Spinal cord (tissue), 10 donors: ENCODE data around the gene ZNF445. TPM values are rescaled to one million over a fixed set of nuclear protein-coding genes. Genes with fewer than 3 reads are reported as not detected.

ENCODE experiments used
- DNase-seq, 6 donors: peaks; one replicate each; pipeline versions ENCODE4 v3.0.0 to v3.0.0-alpha.2; 2013 to 2015; ENCODE audit warnings: low spot score in 6 of 6, low read depth in 4 of 6
- H3K27ac ChIP-seq: one replicate; pipeline ENCODE4 v1.5.1; 2013; ENCODE audit warnings: low read depth, low read length, control low read depth
- H3K27me3 ChIP-seq: one replicate; pipeline ENCODE4 v1.6.1; 2013; ENCODE audit warnings: low read length; ENCODE audit not compliant: control insufficient read depth, insufficient read depth
- H3K36me3 ChIP-seq: one replicate; pipeline ENCODE4 v1.6.1; 2013; ENCODE audit warnings: low read length; ENCODE audit not compliant: control insufficient read depth, insufficient read depth
- H3K4me1 ChIP-seq: one replicate; pipeline ENCODE4 v1.6.1; 2013; ENCODE audit warnings: low read length; ENCODE audit not compliant: control insufficient read depth, insufficient read depth
- H3K4me3 ChIP-seq: one replicate; pipeline ENCODE4 v1.5.1; 2013; ENCODE audit warnings: low read depth, low read length, control low read depth
- H3K9me3 ChIP-seq: one replicate; pipeline ENCODE4 v1.6.1; 2013; ENCODE audit warnings: low read length; ENCODE audit not compliant: control insufficient read depth, insufficient read depth
- WGBS: methylation state at CpG from one replicate; pipeline ENCODE4 v1.1.5; 2013; ENCODE audit warnings: missing lambda C conversion rate; ENCODE audit not compliant: insufficient coverage; 5-methylcytosine and 5-hydroxymethylcytosine counted together
- long read RNA-seq, 4 donors: transcript quantifications; one replicate each; lab custom pipeline, GENCODE V29; 2026
- polyA plus RNA-seq, 2 donors: library from polyadenylated mRNA; unstranded; fragments of 120-200 nt; gene quantifications; one replicate each; pipeline ENCODE4 v1.2.1, GENCODE V29; 2013; ENCODE audit not compliant: insufficient read length in 2 of 2
- total RNA-seq, 2 donors: library from RNA; depleted of rRNA in 1 of 2; stranded (reverse); fragments of 120-200 nt in 1 of 2; fragments of >200 nt in 1 of 2; gene quantifications; one replicate each; pipeline versions ENCODE4 v1.2.3 to v1.2.4, GENCODE V29; 2013 to 2014
- donor health status: healthy.

Gene ZNF445
- total RNA-seq: 10 to 100 TPM; 19.7 to 22.9 TPM
- 10 to 100 TPM; 25.6 to 33.8 TPM for polyA plus RNA-seq
- long read RNA-seq, donor 1, full-length matches to known transcripts: 1 of 8 reads
- long read RNA-seq, donor 1, partial matches to known transcripts: 0 of 8 reads
- long read RNA-seq, donor 1, other reads (novel, unspliced or antisense): 7 of 8 reads
- long read RNA-seq, donor 2: 0 reads
- long read RNA-seq, donor 3, full-length matches to known transcripts: 4 of 4 reads
- long read RNA-seq, donor 3, partial matches to known transcripts: 0 of 4 reads
- long read RNA-seq, donor 3, other reads (novel, unspliced or antisense): 0 of 4 reads
- long read RNA-seq, donor 4, full-length matches to known transcripts: 3 of 3 reads
- long read RNA-seq, donor 4, partial matches to known transcripts: 0 of 3 reads
- long read RNA-seq, donor 4, other reads (novel, unspliced or antisense): 0 of 3 reads

DNA sequence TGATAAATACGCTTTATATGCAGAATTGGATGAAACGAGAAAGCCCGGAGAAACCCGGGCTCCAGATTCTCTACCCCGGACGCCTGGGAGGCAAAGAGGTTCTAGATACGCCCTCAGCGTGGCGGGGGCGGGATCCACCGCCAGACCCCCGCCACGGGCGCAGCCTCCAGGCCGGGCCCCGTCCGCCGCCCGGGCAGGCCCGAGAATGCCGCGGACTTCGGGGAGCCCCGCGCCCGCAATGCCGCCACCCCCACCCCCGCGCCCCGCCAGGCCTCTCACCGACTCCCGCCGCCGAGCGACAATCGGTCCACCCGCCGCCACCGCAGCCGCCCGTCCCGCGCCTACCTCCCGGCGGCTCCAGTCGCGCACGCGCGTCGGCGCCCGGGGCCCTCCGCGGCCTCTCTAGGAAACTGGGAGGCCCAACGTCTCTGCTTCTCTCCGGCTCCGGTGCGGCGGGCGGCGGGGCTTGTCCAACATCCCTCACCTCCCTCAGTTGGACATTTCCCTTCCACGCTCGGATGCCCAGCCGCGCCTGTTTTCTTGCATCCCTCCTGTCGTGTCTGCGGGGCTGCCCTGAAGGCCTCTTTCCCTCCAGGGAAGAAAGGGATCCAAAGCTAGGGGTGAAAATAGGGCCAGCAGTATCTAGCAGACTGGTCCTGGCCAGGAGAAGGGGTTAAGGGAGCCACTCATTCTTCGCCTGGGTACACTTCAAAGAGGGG lies at the start of gene ZNF445:
Gene ZNF445 (minus strand): TSS at position 359 of the 719 bp plus-strand sequence. CDS start 22,121 bp downstream, outside the sequence.
- under 1% methylated on average over 67 of the region's 69 CpGs for WGBS

DNA sequence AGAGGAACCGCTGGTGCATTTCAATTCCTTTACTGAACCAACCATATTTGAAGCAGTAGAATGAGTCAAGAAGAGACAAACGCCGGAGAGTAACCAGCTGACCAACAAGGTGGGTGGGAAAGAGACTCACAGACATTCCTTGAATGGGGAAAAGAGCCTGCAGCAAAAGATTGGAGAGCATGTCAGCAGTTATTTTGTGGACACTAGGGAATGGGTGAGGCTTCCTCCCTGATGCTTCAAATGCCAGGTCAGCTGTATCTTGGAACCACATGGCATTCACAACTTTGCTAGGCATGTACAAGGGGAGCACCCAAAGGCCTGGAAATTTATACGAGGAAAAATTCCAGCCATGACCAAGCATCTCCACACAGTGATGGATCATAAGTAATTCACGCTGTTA lies 47.6 kb upstream of the ZNF445 start:
- Histone ChIP-seq H3K4me1 (no peaks in the 10 kb centered on the region), H3K27me3 (peaks cover 10% of the 10 kb centered on the region), H3K36me3 (no peaks in the 10 kb centered on the region), H3K27ac (no peak overlapping the region), H3K9me3 (no peaks in the 10 kb centered on the region), H3K4me3 (no peak overlapping the region)
- DNase-seq: no peak
- WGBS: 81% methylated on average over 3 of the region's 5 CpGs

More for the DNA sequence above, at the start of gene ZNF445:
- Histone ChIP-seq H3K9me3 (no peaks in the 10 kb centered on the region), H3K4me1 (peaks cover 3% of the 10 kb centered on the region), H3K4me3 (peak within 1 kb of the TSS; percentile 72), H3K36me3 (no peaks in the 10 kb centered on the region), H3K27me3 (no peaks in the 10 kb centered on the region), H3K27ac (peak within 1 kb of the TSS; percentile 67)
- peak; percentile 33 to 94 (median 75) for DNase-seq

DNA sequence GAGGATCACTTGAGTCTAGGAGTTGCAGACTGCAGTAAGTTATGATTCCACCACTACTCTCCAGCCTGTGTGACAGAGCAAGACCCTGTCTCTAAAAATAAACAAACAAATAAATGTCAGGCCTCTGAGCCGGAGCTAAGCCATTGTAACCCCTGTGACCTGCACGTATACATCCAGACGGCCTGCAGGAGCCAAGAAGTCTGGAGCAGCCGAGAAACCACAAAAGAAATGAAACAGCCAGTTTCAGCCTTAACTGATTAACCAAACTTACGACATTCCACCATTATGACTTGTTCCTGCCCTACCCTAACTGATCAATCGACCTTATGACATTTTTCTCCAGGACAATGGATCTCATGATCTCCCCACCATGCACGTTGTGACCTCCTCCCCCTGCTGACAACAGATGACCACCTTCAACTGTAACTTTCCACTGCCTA lies 45.0 kb upstream of the ZNF445 start:
- no peaks in the 10 kb centered on the region for H3K4me1 ChIP-seq
- H3K9me3 ChIP-seq: no peaks in the 10 kb centered on the region
- 56% methylated on average over 7 of the region's 7 CpGs for WGBS
- no peaks in the 10 kb centered on the region for H3K36me3 ChIP-seq
- H3K27me3 ChIP-seq: peaks cover 2% of the 10 kb centered on the region
- H3K4me3 ChIP-seq: no peak overlapping the region
- no peak overlapping the region for H3K27ac ChIP-seq
- DNase-seq: no peak

DNA sequence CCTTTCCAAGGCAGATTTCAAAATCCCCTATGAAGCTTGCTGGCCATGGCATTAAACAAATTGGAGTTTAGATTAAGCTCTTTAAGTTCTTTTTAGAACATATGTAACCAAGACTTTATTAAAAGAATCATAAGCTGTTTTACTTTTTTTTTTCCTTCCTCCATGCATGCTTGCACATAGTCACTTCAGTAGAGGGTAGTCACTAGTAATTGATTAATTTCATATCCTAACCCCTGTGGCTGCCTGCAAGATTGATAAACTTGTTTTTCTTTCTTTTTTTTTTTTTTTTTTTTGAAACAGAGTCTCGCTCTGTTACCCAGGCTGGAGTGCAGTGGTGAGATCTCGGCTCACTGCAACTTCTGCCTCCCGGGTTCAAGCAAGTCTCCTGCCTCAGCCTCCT lies 44.3 kb upstream of the ZNF445 start:
- WGBS: no CpG with 5 or more reads among the region's 3 CpGs
- Histone ChIP-seq H3K4me1 (no peaks in the 10 kb centered on the region), H3K27me3 (peaks cover 2% of the 10 kb centered on the region), H3K27ac (no peak overlapping the region), H3K4me3 (no peak overlapping the region), H3K36me3 (no peaks in the 10 kb centered on the region), H3K9me3 (no peaks in the 10 kb centered on the region)
- no peak for DNase-seq

DNA sequence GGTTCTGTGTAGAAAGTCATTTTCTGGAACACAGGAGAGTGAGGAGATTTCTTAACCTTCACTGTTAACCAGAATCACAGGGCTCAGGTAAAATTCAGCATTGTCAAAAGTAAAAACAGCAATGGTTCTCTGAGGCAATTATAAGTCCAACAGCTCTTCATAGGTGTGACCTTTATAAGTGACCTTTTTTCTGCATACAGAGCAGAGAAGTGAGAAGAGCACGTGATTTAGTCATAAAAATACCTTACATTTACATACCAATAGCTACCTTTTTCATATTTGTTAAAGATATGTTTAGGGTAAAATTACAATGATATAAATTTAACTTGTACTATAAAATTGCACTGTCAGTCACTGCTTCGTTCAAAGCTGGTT lies 41.3 kb upstream of the ZNF445 start:
- no peak for DNase-seq
- Histone ChIP-seq H3K9me3 (no peaks in the 10 kb centered on the region), H3K27ac (no peak overlapping the region), H3K27me3 (peaks cover under 1% of the 10 kb centered on the region), H3K4me1 (no peaks in the 10 kb centered on the region), H3K36me3 (no peaks in the 10 kb centered on the region), H3K4me3 (no peak overlapping the region)
- WGBS: no CpG with 5 or more reads among the region's 2 CpGs

DNA sequence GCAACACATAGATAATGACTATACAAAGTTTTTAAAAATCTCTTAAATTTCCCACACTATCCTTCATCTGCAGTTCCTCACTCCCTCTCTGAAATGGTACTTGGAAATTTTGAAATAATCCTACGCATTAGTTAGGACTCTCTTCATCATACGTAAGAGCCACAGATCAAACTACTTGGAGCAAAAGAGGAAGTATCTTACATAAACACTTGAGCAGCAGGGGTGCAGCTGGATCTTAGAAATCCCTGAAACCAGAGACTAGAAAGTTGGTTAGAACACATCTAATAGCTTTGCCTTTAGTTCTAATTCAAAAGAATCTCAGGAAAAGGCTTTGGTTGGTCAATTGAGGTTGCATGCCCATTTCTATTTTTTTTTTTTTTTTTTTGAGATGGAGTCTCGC lies 38.8 kb upstream of the ZNF445 start:
- Histone ChIP-seq H3K4me1 (peaks cover 7% of the 10 kb centered on the region), H3K9me3 (no peaks in the 10 kb centered on the region), H3K4me3 (no peak overlapping the region), H3K27ac (no peak overlapping the region), H3K36me3 (no peaks in the 10 kb centered on the region), H3K27me3 (no peaks in the 10 kb centered on the region)
- WGBS: 100% methylated on average over 2 of the region's 3 CpGs
- no peak for DNase-seq

DNA sequence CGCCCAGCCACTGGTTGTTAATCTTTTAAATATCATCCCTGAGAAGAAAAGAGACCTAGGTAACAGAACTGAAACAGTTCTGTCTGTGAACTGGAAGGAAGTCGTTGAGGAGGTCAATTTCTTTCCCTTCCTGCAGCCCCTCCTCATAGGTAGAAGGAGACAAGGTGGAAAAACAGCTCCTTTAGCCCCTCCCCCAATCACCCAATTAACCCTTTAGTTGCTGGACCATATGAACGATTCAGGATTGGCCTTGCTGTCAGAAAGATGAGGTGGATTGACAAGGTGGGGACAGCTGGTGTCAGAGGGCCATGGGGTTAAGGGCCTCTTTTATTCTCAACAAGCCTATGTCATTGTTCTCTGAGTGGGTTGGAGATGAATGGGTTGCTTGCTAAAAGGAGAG lies 36.0 kb upstream of the ZNF445 start:
- Histone ChIP-seq H3K27ac (no peak overlapping the region), H3K27me3 (no peaks in the 10 kb centered on the region), H3K36me3 (no peaks in the 10 kb centered on the region), H3K4me3 (no peak overlapping the region), H3K4me1 (peaks cover 16% of the 10 kb centered on the region), H3K9me3 (no peaks in the 10 kb centered on the region)
- DNase-seq: no peak
- WGBS: no CpG with 5 or more reads among the region's 3 CpGs

DNA sequence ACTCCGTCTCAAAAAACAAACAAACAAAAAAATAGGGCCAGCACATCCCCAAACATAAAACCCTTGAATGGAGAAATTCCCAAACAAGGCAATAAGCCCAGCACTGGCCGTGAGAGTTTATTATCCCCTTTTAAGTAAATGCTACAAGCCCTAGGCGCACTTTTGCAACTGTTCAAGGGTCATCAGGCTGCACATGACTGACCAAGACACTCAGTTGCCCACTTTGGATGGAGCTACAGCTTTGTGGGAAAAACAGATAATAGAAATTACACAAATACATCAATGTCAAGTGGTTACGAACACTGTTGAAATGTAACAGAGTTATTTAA lies 33.7 kb upstream of the ZNF445 start:
- no peaks in the 10 kb centered on the region for H3K9me3 ChIP-seq
- DNase-seq: no peak
- 0% methylated on average over 2 of the region's 4 CpGs for WGBS

DNA sequence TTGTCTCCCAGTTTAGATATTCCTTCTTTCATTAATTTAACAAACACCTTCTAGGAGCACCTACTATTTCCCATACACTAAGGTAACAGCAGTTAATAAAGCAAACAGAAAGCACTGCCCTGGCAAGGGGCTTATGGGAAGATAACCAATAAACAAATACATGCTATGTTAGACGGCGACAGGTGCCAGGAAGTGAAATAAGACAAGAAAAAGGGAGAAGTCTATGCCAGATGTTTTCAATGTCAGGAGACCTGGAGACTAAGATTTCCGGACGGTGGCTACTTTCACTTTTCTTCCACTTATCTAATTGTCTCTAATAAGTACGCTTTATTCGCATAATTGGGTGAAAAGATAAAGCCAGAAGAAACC lies 32.5 kb upstream of the ZNF445 start:
- Histone ChIP-seq H3K9me3 (no peaks in the 10 kb centered on the region), H3K27ac (peak overlapping the region; percentile 73), H3K36me3 (no peaks in the 10 kb centered on the region), H3K4me3 (peak overlapping the region; percentile 71), H3K4me1 (peaks cover 16% of the 10 kb centered on the region), H3K27me3 (no peaks in the 10 kb centered on the region)
- WGBS: 0% methylated on average over 1 of the region's 6 CpGs
- peak in 2 of 6 donors; percentile 10 to 47 for DNase-seq

More for the DNA sequence above, 33.7 kb upstream of the ZNF445 start:
- peaks cover 16% of the 10 kb centered on the region for H3K4me1 ChIP-seq
- no peaks in the 10 kb centered on the region for H3K27me3 ChIP-seq
- H3K4me3 ChIP-seq: peak overlapping the region; percentile 71
- H3K27ac ChIP-seq: peak overlapping the region; percentile 93
- H3K36me3 ChIP-seq: no peaks in the 10 kb centered on the region
